Measurements from ENCODE around the gene CYP26A1. TPM values are rescaled to one million over a fixed set of nuclear protein-coding genes. Genes with fewer than 3 reads are reported as not detected.
A peak's percentile ranks its signal among the peaks of the same experiment; 100 is the strongest.

Gene CYP26A1
- total and polyA plus RNA-seq, 5 experiments from 2014 or later, result not detected

GRCh38 chr10:93115661-93116383, 42.1 kb downstream of the CYP26A1 start:
- peak overlapping the region in 5 of 10 donors; percentile 15 to 50 (median 30) for H3K4me3 Mint-ChIP-seq
- peak; percentile 43 to 85 (median 64) for DNase-seq
- H3K4me1 Mint-ChIP-seq, result peaks cover 14 to 16% (median 14%) of the 10 kb centered on the region in 4 donors
- POLR2A ChIA-PET, result interaction anchor here (0.6 to 1.0 kb wide), 2 partner anchors 34 to 237 kb away, joined by 3 to 5 read pairs; no protein-coding TSS in a partner anchor
- H3K27me3 Mint-ChIP-seq, result peaks cover 7 to 17% (median 10%) of the 10 kb centered on the region in 5 donors
- peak overlapping the region in 8 of 10 donors; percentile 1 to 82 (median 68) for H3K27ac Mint-ChIP-seq
- H3K36me3 Mint-ChIP-seq, result no peaks in the 10 kb centered on the region
- peak; percentile 74 to 75 for ATAC-seq
- H3K9me3 Mint-ChIP-seq, result peaks cover 0 to 3% (median 0%) of the 10 kb centered on the region in 9 donors

- H3K36me3 Mint-ChIP-seq, result peaks cover 0 to 12% (median 3%) of the 10 kb centered on the region in 3 donors
- no peak for ATAC-seq
Observed at GRCh38 chr10:93121311-93121710, 47.6 kb downstream of the CYP26A1 start.

GRCh38 chr10:93123766-93124165, 50.1 kb downstream of the CYP26A1 start:
- Mint-ChIP-seq H3K27me3 (peaks cover 0 to 2% (median 0%) of the 10 kb centered on the region in 5 donors), H3K27ac (peak overlapping the region in 7 of 10 donors; percentile 5 to 85 (median 49)), H3K4me1 (peaks cover 27 to 40% (median 36%) of the 10 kb centered on the region in 4 donors), H3K36me3 (peaks cover 0 to 18% (median 7%) of the 10 kb centered on the region in 3 donors), H3K4me3 (peak overlapping the region in 9 of 10 donors; percentile 17 to 84 (median 71)), H3K9me3 (peaks cover 0 to 25% (median 16%) of the 10 kb centered on the region in 9 donors)
- DNase-seq (no peak), ATAC-seq (no peak)
- POLR2A ChIA-PET, result no interaction called here

More at GRCh38 chr10:93121311-93121710, 47.6 kb downstream of the CYP26A1 start:
- POLR2A ChIA-PET, result no interaction called here
- Mint-ChIP-seq H3K27me3 (peaks cover 0 to 2% (median 0%) of the 10 kb centered on the region in 5 donors), H3K4me1 (peaks cover 28 to 43% (median 38%) of the 10 kb centered on the region in 4 donors), H3K27ac (peak overlapping the region in 1 of 10 donors; percentile 81), H3K4me3 (no peak overlapping the region), H3K9me3 (peaks cover 0 to 12% (median 10%) of the 10 kb centered on the region in 9 donors)
- DNase-seq, result no peak

- peak in 3 of 10 donors; percentile 16 to 43 (median 36) for DNase-seq
- H3K27ac Mint-ChIP-seq, result peak overlapping the region in 9 of 10 donors; percentile 13 to 90 (median 81)
- POLR2A ChIA-PET, result no interaction called here
- peaks cover 0 to 21% (median 7%) of the 10 kb centered on the region in 3 donors for H3K36me3 Mint-ChIP-seq
- ATAC-seq, result peak; percentile 37 to 80
- peak overlapping the region; percentile 38 to 84 (median 72) for H3K4me3 Mint-ChIP-seq
- peaks cover 0 to 2% (median 0%) of the 10 kb centered on the region in 5 donors for H3K27me3 Mint-ChIP-seq
- peaks cover 27 to 40% (median 35%) of the 10 kb centered on the region in 4 donors for H3K4me1 Mint-ChIP-seq
- peaks cover 0 to 28% (median 16%) of the 10 kb centered on the region in 9 donors for H3K9me3 Mint-ChIP-seq
Observed at GRCh38 chr10:93124580-93125318, 51.1 kb downstream of the CYP26A1 start.

- peaks cover 0 to 31% (median 16%) of the 10 kb centered on the region in 9 donors for H3K9me3 Mint-ChIP-seq
- no peak overlapping the region for H3K27ac Mint-ChIP-seq
- ATAC-seq, result no peak
- POLR2A ChIA-PET, result no interaction called here
- no peak for DNase-seq
- peaks cover 0 to 21% (median 7%) of the 10 kb centered on the region in 3 donors for H3K36me3 Mint-ChIP-seq
- H3K4me3 Mint-ChIP-seq, result no peak overlapping the region
- peaks cover 27 to 38% (median 32%) of the 10 kb centered on the region in 4 donors for H3K4me1 Mint-ChIP-seq
- H3K27me3 Mint-ChIP-seq, result peaks cover 0 to 5% (median 0%) of the 10 kb centered on the region in 5 donors
Observed at GRCh38 chr10:93125966-93126365, 52.3 kb downstream of the CYP26A1 start.

- Mint-ChIP-seq H3K4me3 (peak overlapping the region in 1 of 10 donors; percentile 26), H3K4me1 (peaks cover 27 to 38% (median 32%) of the 10 kb centered on the region in 4 donors)
Observed at GRCh38 chr10:93126483-93127052, 52.9 kb downstream of the CYP26A1 start.

More at GRCh38 chr10:93126483-93127052, 52.9 kb downstream of the CYP26A1 start:
- DNase-seq (no peak), ATAC-seq (no peak)
- H3K27me3 Mint-ChIP-seq, result peaks cover 0 to 5% (median 0%) of the 10 kb centered on the region in 5 donors
- peaks cover 0 to 21% (median 7%) of the 10 kb centered on the region in 3 donors for H3K36me3 Mint-ChIP-seq
- H3K9me3 Mint-ChIP-seq, result peaks cover 0 to 31% (median 16%) of the 10 kb centered on the region in 9 donors
- no peak overlapping the region for H3K27ac Mint-ChIP-seq
- POLR2A ChIA-PET, result no interaction called here

Other genes starting within 250 kb of the CYP26A1 start
- gene EXOC6, start 225.4 kb upstream of the CYP26A1 start, total RNA-seq, result 10 to 100 TPM; 11.8 to 12.3 TPM
- gene EXOC6, start 225.4 kb upstream of the CYP26A1 start, polyA plus RNA-seq, result 1 to 10 TPM; 5.5 to 6.5 (median 5.8) TPM
- gene CYP26C1, start 13.1 kb upstream of the CYP26A1 start, total RNA-seq, result under 1 TPM; 0.33 to 0.44 TPM
- gene CYP26C1, start 13.1 kb upstream of the CYP26A1 start, polyA plus RNA-seq, result not detected